Hepatocyte (in vitro differentiated cells): ENCODE data around the gene SESN1.

ENCODE experiments used
- CTCF ChIP-seq: fragments of 200-600 bp; sonication (generic); IDR thresholded peaks from 2 replicates; pipeline ENCODE4 v1.5.1; 2016; ENCODE audit warnings: antibody characterized with exemption, mild to moderate bottlenecking; ENCODE audit not compliant: poor library complexity
- EZH2 ChIP-seq: fragments of 200-600 bp; sonication (generic); IDR thresholded peaks from 2 replicates; pipeline ENCODE4 v1.6.1; 2016; ENCODE audit warnings: antibody characterized with exemption, mild to moderate bottlenecking, borderline replicate concordance

- no peak for TF ChIP-seq EZH2
- TF ChIP-seq CTCF, result no peak
These were observed at the start of gene SESN1 for GRCh38 chr6:109094416-109095035.
